ENCODE measurements around the gene GFRA4. TPM values are rescaled to one million over a fixed set of nuclear protein-coding genes. Genes with fewer than 3 reads are reported as not detected.

Gene GFRA4
- total RNA-seq, 4 donors from 2014 or later, result not detected

DNA sequence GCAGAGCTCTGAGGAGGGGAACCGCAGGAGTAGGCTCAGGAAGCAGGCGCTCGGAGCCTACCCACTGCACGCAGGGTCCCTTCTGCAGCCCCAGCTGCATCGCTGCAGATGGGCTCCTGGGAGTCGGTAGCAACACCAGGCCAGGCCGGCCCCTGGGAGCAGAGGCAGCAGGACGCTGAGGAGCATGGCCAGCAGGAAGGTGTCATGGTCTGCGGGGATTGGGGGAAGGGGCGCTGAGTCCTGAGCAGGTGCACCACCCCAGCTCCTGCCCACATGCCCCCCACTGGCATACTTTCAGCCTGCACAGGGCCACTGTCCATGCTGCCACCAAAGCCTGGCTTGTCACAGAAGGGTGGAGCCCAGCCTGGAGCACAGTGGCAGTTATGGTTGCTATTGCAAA is 7.7 kb upstream of the GFRA4 start:
- no peak for DNase-seq
- Histone ChIP-seq H3K4me3 (no peak overlapping the region), H3K27me3 (peaks cover 0 to 3% (median 0%) of the 10 kb centered on the region in 3 donors), H3K27ac (no peak overlapping the region), H3K4me1 (no peaks in the 10 kb centered on the region), H3K36me3 (no peaks in the 10 kb centered on the region), H3K9me3 (no peaks in the 10 kb centered on the region)
- intact Hi-C loops (cut with DNase I; ENCODE audit: low total_unique reads) (no loop called here), in situ Hi-C loops (cut with MboI; ENCODE audit: low sequenced_read_pairs in 4 of 4) (no loop called here)
- ATAC-seq, result no peak
- TF ChIP-seq POLR2A (IDR thresholded peaks at IDR 0.05), result no peak
- TF ChIP-seq, protein P1, sequence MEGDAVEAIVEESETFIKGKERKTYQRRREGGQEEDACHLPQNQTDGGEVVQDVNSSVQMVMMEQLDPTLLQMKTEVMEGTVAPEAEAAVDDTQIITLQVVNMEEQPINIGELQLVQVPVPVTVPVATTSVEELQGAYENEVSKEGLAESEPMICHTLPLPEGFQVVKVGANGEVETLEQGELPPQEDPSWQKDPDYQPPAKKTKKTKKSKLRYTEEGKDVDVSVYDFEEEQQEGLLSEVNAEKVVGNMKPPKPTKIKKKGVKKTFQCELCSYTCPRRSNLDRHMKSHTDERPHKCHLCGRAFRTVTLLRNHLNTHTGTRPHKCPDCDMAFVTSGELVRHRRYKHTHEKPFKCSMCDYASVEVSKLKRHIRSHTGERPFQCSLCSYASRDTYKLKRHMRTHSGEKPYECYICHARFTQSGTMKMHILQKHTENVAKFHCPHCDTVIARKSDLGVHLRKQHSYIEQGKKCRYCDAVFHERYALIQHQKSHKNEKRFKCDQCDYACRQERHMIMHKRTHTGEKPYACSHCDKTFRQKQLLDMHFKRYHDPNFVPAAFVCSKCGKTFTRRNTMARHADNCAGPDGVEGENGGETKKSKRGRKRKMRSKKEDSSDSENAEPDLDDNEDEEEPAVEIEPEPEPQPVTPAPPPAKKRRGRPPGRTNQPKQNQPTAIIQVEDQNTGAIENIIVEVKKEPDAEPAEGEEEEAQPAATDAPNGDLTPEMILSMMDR (IDR thresholded peaks at IDR 0.05 in 4 of 5, conservative IDR thresholded peaks at IDR 0.05 in 1 of 5), result no peak

DNA sequence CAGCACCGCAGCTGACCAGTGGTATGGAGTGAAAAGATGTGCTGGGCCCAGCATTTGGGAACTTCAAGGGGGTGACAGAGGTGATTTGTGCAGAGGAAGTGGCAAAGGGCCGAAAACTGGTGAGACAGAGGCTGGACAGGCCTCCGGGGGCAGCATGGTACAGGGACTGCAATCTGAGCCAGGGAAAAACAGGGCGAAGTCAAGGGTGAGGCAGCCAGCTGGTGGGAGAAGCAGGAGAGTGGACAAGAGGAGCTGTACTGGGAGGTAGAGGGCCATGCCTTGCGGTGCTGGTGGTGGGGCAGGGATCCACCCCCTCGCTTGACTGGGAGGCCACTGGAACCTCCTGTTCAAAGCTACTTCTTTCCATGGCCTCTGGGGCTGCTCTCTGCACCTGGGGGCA is 7.3 kb upstream of the GFRA4 start:
- TF ChIP-seq POLR2A (IDR thresholded peaks at IDR 0.05), result no peak
- TF ChIP-seq, protein P1 (IDR thresholded peaks at IDR 0.05 in 4 of 5, conservative IDR thresholded peaks at IDR 0.05 in 1 of 5), result no peak
- Histone ChIP-seq H3K36me3 (no peaks in the 10 kb centered on the region), H3K27me3 (peaks cover 0 to 3% (median 0%) of the 10 kb centered on the region in 3 donors), H3K9me3 (no peaks in the 10 kb centered on the region), H3K27ac (no peak overlapping the region), H3K4me3 (no peak overlapping the region), H3K4me1 (no peaks in the 10 kb centered on the region)
- DNase-seq (no peak), ATAC-seq (no peak)
- in situ Hi-C loops (cut with MboI; ENCODE audit: low sequenced_read_pairs in 4 of 4), result no loop called here
- intact Hi-C loops (cut with DNase I; ENCODE audit: low total_unique reads), result no loop called here

DNA sequence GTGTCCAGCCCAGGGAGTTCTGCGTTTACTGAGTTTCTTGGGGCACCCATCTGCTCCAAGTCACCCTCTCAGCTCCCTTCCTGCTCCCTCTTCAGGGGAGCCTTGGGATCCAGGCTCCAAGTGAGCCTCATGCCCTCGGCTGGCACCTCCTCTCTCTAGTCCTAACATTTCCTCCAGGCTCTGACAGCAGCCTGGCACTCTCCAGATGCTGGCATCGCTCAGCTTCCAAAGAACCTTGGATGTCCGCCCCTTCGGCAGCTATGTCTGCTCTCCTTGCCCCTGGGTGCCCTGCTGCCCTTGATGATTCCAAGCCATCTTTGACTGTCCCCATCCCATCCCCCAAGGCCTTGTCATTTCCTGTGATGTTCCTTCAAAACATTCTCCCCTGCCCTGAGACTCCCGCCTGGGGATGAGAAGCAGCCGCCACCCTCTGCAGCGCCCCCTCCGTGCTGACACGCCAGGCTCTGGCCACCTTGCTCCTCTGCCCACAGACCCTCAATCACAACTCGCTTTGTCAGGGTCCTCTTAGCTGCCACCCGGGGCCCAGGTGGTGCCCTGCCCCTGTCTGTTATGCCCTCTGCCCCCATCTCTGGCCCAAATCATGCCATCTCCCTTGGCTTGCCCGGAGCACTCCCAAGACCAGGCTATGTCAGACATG is 6.6 kb upstream of the GFRA4 start:
- ATAC-seq, result no peak
- Histone ChIP-seq H3K4me3 (no peak overlapping the region), H3K36me3 (no peaks in the 10 kb centered on the region), H3K4me1 (no peaks in the 10 kb centered on the region), H3K27me3 (peaks cover 0 to 3% (median 0%) of the 10 kb centered on the region in 3 donors), H3K9me3 (no peaks in the 10 kb centered on the region), H3K27ac (no peak overlapping the region)
- intact Hi-C loops (cut with DNase I; ENCODE audit: low total_unique reads) (no loop called here), in situ Hi-C loops (cut with MboI; ENCODE audit: low sequenced_read_pairs in 4 of 4) (loop anchor here in 1 of 4 donors (10.0 kb wide), 1 partner anchor 45 kb away; the partner anchor contains the start of gene SIGLEC1)
- TF ChIP-seq, protein P1 (IDR thresholded peaks at IDR 0.05 in 4 of 5, conservative IDR thresholded peaks at IDR 0.05 in 1 of 5), result no peak
- no peak for TF ChIP-seq POLR2A (IDR thresholded peaks at IDR 0.05)
- no peak for DNase-seq

DNA sequence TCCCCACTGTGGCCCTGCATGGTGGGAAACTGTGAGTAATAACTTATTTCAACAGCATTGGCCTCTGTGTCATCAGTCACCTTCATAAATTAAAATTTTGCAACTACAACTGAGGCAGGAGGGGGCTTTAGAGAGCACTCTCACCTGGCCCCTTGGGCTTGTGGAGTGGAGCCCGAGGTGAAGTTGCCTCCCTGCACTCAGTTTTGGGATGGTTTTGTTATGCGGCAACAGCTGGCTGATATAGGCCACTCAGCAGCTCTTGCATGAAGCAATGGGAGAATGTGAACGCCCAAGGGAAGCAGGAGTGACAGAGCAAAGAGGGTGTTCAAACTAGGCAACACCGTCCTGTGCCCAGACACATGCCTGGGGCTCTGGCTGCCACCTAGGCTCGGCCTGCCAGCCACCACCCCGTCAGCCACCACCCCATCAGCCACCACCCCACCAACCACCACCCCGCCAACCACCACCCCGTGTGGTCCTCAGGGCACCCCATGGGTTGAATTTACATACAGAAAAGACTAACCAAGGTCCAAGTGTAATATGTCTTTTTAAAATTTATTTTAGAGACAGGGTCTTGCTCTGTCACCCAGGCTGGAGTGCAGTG is 4.3 kb upstream of the GFRA4 start:
- DNase-seq, result no peak
- in situ Hi-C loops (cut with MboI; ENCODE audit: low sequenced_read_pairs in 4 of 4) (loop anchor here in 1 of 4 donors (10.0 kb wide), 1 partner anchor 47 kb away; the partner anchor contains the start of gene SIGLEC1), intact Hi-C loops (cut with DNase I; ENCODE audit: low total_unique reads) (no loop called here)
- TF ChIP-seq, protein P1 (IDR thresholded peaks at IDR 0.05 in 4 of 5, conservative IDR thresholded peaks at IDR 0.05 in 1 of 5), result no peak
- no peak overlapping the region for H3K4me3 ChIP-seq
- H3K36me3 ChIP-seq, result no peaks in the 10 kb centered on the region
- H3K27ac ChIP-seq, result no peak overlapping the region
- no peaks in the 10 kb centered on the region for H3K4me1 ChIP-seq
- no peak for ATAC-seq
- H3K9me3 ChIP-seq, result no peaks in the 10 kb centered on the region
- H3K27me3 ChIP-seq, result peaks cover 0 to 2% (median 0%) of the 10 kb centered on the region in 3 donors
